K562 (cell line): ENCODE results near the gene KCNMB2. TPM values are rescaled to one million over a fixed set of nuclear protein-coding genes. Genes with fewer than 3 reads are reported as not detected.

Source experiments
- ATAC-seq: fragments of 200-7000 bp; cut with Tn5 transposase; 3 replicates; pipeline ENCODE4 v1.9.1; 2020; ENCODE audit warnings: moderate library complexity
- BruUV-seq: library from RNA; stranded (reverse); fragments of 400-500 nt; replicated peaks from 2 replicates; lab custom pipeline; 2021; lab: Mats Ljungman, UMichigan
- CTCF ChIA-PET: fragments of 300-600 bp; formaldehyde crosslinking; extraction: SDS; loops from one replicate; lab custom pipeline; 2021; ENCODE audit warnings: low intra/inter-chr PET ratio; lab: Yijun Ruan, JAX
- POLR2A ChIA-PET: fragments of 300-600, 350-650 bp; sonication (Branson Sonifier 250); formaldehyde crosslinking; extraction: SDS; loops from one replicate; lab custom pipeline; 2021; ENCODE audit warnings: antibody characterized with exemption, inconsistent platforms; lab: Yijun Ruan, JAX
- DNase-seq, 4 experiments: peaks; one replicate each; pipeline versions ENCODE4 v3.0.0 to v3.0.0-alpha.2; 2011 to 2018; ENCODE audit warnings: low spot score in 3 of 4, mixed read lengths in 3 of 4; ENCODE audit errors: extremely low read depth in 1 of 4
- FAIRE-seq: peaks from 2 replicates; lab custom pipeline; 2011; peaks lifted over from hg19 to GRCh38; lab: Jason Lieb, UNC
- H2AFZ ChIP-seq: 2 replicates; pipeline ENCODE4 v1.6.0; 2011; ENCODE audit warnings: low read depth, low read length, control low read depth, inconsistent platforms
- H3K27ac ChIP-seq: fragments of 200-600 bp; 3 replicates; pipeline ENCODE4 v1.8.0; 2011; ENCODE audit warnings: low read depth, mild to moderate bottlenecking, control low read depth, inconsistent platforms, low read length, moderate library complexity, mixed read lengths; ENCODE audit errors: extremely low read depth
- H3K27me3 ChIP-seq, 2 experiments: fragments of 300-600 bp in 1 of 2; 2 replicates in 1 of 2; 3 replicates in 1 of 2; pipeline versions ENCODE4 v1.6.0 to v1.8.0; 2011; ENCODE audit warnings: inconsistent platforms in 2 of 2, low read length in 2 of 2, mild to moderate bottlenecking in 1 of 2, mixed read lengths in 1 of 2, moderate library complexity in 1 of 2; ENCODE audit not compliant: control insufficient read depth in 2 of 2, insufficient read depth in 2 of 2
- H3K36me3 ChIP-seq: fragments of 300-600 bp; 3 replicates; pipeline ENCODE4 v1.8.0; 2011; ENCODE audit warnings: mild to moderate bottlenecking, low read length, inconsistent platforms; ENCODE audit not compliant: control insufficient read depth, insufficient read depth
- H3K4me1 ChIP-seq, 2 experiments: fragments of 200-600 bp in 1 of 2; replicated peaks in 1 of 2; 2 replicates in 1 of 2; 3 replicates in 1 of 2; pipeline versions ENCODE4 v1.5.1 to v1.8.0; 2011; ENCODE audit warnings: inconsistent platforms in 2 of 2, low read length in 2 of 2, mild to moderate bottlenecking in 1 of 2, mixed read lengths in 1 of 2, moderate library complexity in 1 of 2; ENCODE audit not compliant: control insufficient read depth in 2 of 2, insufficient read depth in 2 of 2
- H3K4me2 ChIP-seq: 2 replicates; pipeline ENCODE4 v1.6.1; 2011; ENCODE audit warnings: low read length, control low read depth, inconsistent platforms, mixed read lengths; ENCODE audit not compliant: insufficient read depth
- H3K4me3 ChIP-seq: fragments of 200-600 bp; sonication (generic), shearing (Covaris generic); 2 replicates; pipeline ENCODE4 v1.5.1; 2016; ENCODE audit warnings: control low read depth, inconsistent platforms
- H3K79me2 ChIP-seq: fragments of 200-600 bp; 3 replicates; pipeline ENCODE4 v1.8.0; 2011; ENCODE audit warnings: low read length, inconsistent platforms; ENCODE audit not compliant: control insufficient read depth, insufficient read depth
- H3K9ac ChIP-seq, 2 experiments: 2 replicates each; pipeline versions ENCODE4 v1.6.0 to v1.6.1; 2011; ENCODE audit warnings: low read depth in 2 of 2, low read length in 2 of 2, control low read depth in 1 of 2, inconsistent platforms in 1 of 2, mild to moderate bottlenecking in 1 of 2, mixed read lengths in 1 of 2; ENCODE audit not compliant: insufficient read depth in 1 of 2
- H3K9me1 ChIP-seq: one replicate; pipeline ENCODE4 v1.6.0; 2011; ENCODE audit warnings: inconsistent platforms, mild to moderate bottlenecking, low read length, moderate library complexity; ENCODE audit not compliant: control insufficient read depth, insufficient read depth
- H3K9me3 ChIP-seq: replicated peaks from 2 replicates; pipeline ENCODE4 v1.5.1; 2011; ENCODE audit warnings: low read depth, low read length, inconsistent platforms; ENCODE audit not compliant: control insufficient read depth, insufficient read depth
- H4K20me1 ChIP-seq: replicated peaks from 2 replicates; pipeline ENCODE4 v1.6.1; 2011; ENCODE audit warnings: low read length, inconsistent platforms, mixed read lengths; ENCODE audit not compliant: control insufficient read depth, insufficient read depth
- BCLAF1 ChIP-seq, 2 experiments: fragments of 450-650 bp in 1 of 2; IDR thresholded peaks; 2 replicates each; pipeline ENCODE4 v1.6.1; 2011 to 2017; ENCODE audit warnings: low read depth in 2 of 2, antibody characterized with exemption in 1 of 2, borderline replicate concordance in 1 of 2, low read length in 1 of 2, mild to moderate bottlenecking in 1 of 2, mixed read lengths in 1 of 2; ENCODE audit not compliant: control insufficient read depth in 1 of 2
- CEBPG ChIP-seq, 3 experiments: fragments of 200-800 bp in 1 of 3; sonication (Bioruptor generic) in 1 of 3; sonication (generic) in 1 of 3; formaldehyde crosslinking in 1 of 3; IDR thresholded peaks in 2 of 3; conservative IDR thresholded peaks in 1 of 3; 2 replicates each; pipeline versions ENCODE4 v1.6.1 to v1.8.0; 2016 to 2022; ENCODE audit warnings: missing compliant biosample characterization in 2 of 3, missing genetic modification characterization in 2 of 3, mild to moderate bottlenecking in 1 of 3, missing genetic modification reagents in 1 of 3
- HOXB6 ChIP-seq: fragments of 250-450 bp; sonication (Bioruptor Pico); IDR thresholded peaks from 2 replicates; pipeline ENCODE4 v1.5.1; 2022; ENCODE audit warnings: mild to moderate bottlenecking, borderline replicate concordance
- NFIX ChIP-seq: fragments of 250-450 bp; sonication (Bioruptor Pico); IDR thresholded peaks from 2 replicates; pipeline ENCODE4 v1.4.0; 2020; ENCODE audit warnings: low read depth, mild to moderate bottlenecking, moderate library complexity
- PYGO2 ChIP-seq: fragments of 450-650 bp; IDR thresholded peaks from 2 replicates; pipeline ENCODE4 v1.6.1; 2016; ENCODE audit warnings: mild to moderate bottlenecking, missing genetic modification characterization, moderate library complexity, missing compliant biosample characterization
- RBM14 ChIP-seq: fragments of 200-400 bp; formaldehyde crosslinking; IDR thresholded peaks from 2 replicates; pipeline ENCODE4 v1.6.1; 2018; ENCODE audit warnings: low read depth, mild to moderate bottlenecking, low read length, moderate library complexity, borderline replicate concordance; ENCODE audit not compliant: insufficient read depth
- ZNF146 ChIP-seq: IDR thresholded peaks from one replicate; pipeline ENCODE4 v1.6.1; 2018; ENCODE audit warnings: missing compliant biosample characterization; ENCODE audit not compliant: unreplicated experiment
- ZSCAN32 ChIP-seq: fragments of 450-650 bp; formaldehyde crosslinking; IDR thresholded peaks from 2 replicates; pipeline ENCODE4 v1.4.0; 2020; ENCODE audit warnings: mild to moderate bottlenecking, moderate library complexity
- WGBS: fragments of 100-300 bp; shearing (Covaris generic); methylation state at CpG from one replicate; pipeline ENCODE4 v1.1.6; 2016; ENCODE audit warnings: low coverage, mixed read lengths; ENCODE audit not compliant: insufficient coverage; ENCODE audit errors: missing lambda C conversion rate; 5-methylcytosine and 5-hydroxymethylcytosine counted together
- in situ Hi-C: fragments of 300-500 bp; cut with MboI; formaldehyde crosslinking; loops from 4 replicates; pipeline ENCODE4 v1.15.0; 2018; ENCODE audit warnings: inconsistent platforms, mixed read lengths
- intact Hi-C: fragments of 100-400 bp; cut with micrococcal nuclease; formaldehyde crosslinking; loops from 2 replicates; pipeline ENCODE4 v1.14.2; 2022
- polyA plus RNA-seq, 8 experiments: library from polyadenylated mRNA; depleted of rRNA in 4 of 8; stranded (reverse) in 5 of 8; unstranded in 3 of 8; fragments of >200 nt; fragmentation: Nextera tagmentation in 2 of 8; fragmentation: Illumina TruSeq in 1 of 8; extraction: Ambion mirVana in 2 of 8; extraction: Trizol in 1 of 8; gene quantifications; 2 replicates each; pipeline versions ENCODE4 v1.2.1 to v1.2.3, GENCODE V29; 2011 to 2014; ENCODE audit warnings: inconsistent platforms in 1 of 8, missing spikeins in 1 of 8
- total RNA-seq, 7 experiments: library from RNA; depleted of rRNA in 6 of 7; stranded (reverse); fragments of >200 nt in 6 of 7; fragmentation: Illumina TruSeq in 2 of 7; extraction: Trizol in 2 of 7; gene quantifications; 2 replicates each; pipeline versions ENCODE4 v1.2.1 to v1.2.3, GENCODE V29; 2011 to 2021; ENCODE audit warnings: low replicate concordance in 1 of 7
- TF ChIP-seq, protein P1 (sequence below): fragments of 450-650 bp; IDR thresholded peaks from 2 replicates; pipeline ENCODE4 v1.6.1; 2016; ENCODE audit warnings: borderline replicate concordance
- TF ChIP-seq, protein P2 (sequence below): sonication (generic); formaldehyde crosslinking; IDR thresholded peaks from 2 replicates; pipeline ENCODE4 v1.8.0; 2022; ENCODE audit warnings: mild to moderate bottlenecking, missing genetic modification reagents, borderline replicate concordance

The KCNMB2 gene
- total and polyA plus RNA-seq, 9 of the 15 experiments (the other 6 are each of a cell fraction or from before 2014, with no cell fraction given) = 0.04 to 0.15 TPM; not detected in 7

- CTCF ChIA-PET = no interaction called here
- POLR2A ChIA-PET = no interaction called here
- TF ChIP-seq PYGO2 (no peak), NFIX (no peak), ZNF146 (CRISPR knock-in tag) (no peak), RBM14 (no peak), ZSCAN32 (CRISPR knock-in tag) (no peak), CEBPG (CRISPR knock-in tag; IDR thresholded peaks at IDR 0.05) (no peak), CEBPG (tag; conservative IDR thresholded peaks at IDR 0.05 in 1 of 2, IDR thresholded peaks at IDR 0.05 in 1 of 2) (no peak), HOXB6 (CRISPR knock-in tag) (no peak), BCLAF1 (IDR thresholded peaks at IDR 0.05; ENCODE audit: borderline replicate concordance in 1 of 2, control insufficient read depth in 1 of 2, low read depth in 2 of 2, low read length in 1 of 2) (no peak)
- TF ChIP-seq, protein P1, sequence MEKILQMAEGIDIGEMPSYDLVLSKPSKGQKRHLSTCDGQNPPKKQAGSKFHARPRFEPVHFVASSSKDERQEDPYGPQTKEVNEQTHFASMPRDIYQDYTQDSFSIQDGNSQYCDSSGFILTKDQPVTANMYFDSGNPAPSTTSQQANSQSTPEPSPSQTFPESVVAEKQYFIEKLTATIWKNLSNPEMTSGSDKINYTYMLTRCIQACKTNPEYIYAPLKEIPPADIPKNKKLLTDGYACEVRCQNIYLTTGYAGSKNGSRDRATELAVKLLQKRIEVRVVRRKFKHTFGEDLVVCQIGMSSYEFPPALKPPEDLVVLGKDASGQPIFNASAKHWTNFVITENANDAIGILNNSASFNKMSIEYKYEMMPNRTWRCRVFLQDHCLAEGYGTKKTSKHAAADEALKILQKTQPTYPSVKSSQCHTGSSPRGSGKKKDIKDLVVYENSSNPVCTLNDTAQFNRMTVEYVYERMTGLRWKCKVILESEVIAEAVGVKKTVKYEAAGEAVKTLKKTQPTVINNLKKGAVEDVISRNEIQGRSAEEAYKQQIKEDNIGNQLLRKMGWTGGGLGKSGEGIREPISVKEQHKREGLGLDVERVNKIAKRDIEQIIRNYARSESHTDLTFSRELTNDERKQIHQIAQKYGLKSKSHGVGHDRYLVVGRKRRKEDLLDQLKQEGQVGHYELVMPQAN = no peak
- TF ChIP-seq, protein P2, sequence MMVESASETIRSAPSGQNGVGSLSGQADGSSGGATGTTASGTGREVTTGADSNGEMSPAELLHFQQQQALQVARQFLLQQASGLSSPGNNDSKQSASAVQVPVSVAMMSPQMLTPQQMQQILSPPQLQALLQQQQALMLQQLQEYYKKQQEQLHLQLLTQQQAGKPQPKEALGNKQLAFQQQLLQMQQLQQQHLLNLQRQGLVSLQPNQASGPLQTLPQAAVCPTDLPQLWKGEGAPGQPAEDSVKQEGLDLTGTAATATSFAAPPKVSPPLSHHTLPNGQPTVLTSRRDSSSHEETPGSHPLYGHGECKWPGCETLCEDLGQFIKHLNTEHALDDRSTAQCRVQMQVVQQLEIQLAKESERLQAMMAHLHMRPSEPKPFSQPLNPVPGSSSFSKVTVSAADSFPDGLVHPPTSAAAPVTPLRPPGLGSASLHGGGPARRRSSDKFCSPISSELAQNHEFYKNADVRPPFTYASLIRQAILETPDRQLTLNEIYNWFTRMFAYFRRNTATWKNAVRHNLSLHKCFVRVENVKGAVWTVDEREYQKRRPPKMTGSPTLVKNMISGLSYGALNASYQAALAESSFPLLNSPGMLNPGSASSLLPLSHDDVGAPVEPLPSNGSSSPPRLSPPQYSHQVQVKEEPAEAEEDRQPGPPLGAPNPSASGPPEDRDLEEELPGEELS = no peak
- Histone ChIP-seq H3K4me3 (no peak overlapping the region), H4K20me1 (no peaks in the 10 kb centered on the region), H3K27ac (no peak overlapping the region), H2AFZ (no peak overlapping the region), H3K9me1 (no peaks in the 10 kb centered on the region), H3K79me2 (no peaks in the 10 kb centered on the region), H3K4me1 (no peaks in the 10 kb centered on the region), H3K36me3 (no peaks in the 10 kb centered on the region), H3K27me3 (no peaks in the 10 kb centered on the region), H3K9ac (no peak overlapping the region), H3K4me2 (no peak overlapping the region), H3K9me3 (no peaks in the 10 kb centered on the region)
- intact Hi-C loops = no loop called here
- WGBS = 0% methylated on average over 4 of the region's 4 CpGs
- DNase-seq = no peak
- BruUV-seq = no TSS peak
- no peak for ATAC-seq
- no peak for FAIRE-seq
- in situ Hi-C loops = no loop called here
Observed at GRCh38 chr3:178646186-178646862, 110.1 kb downstream of the KCNMB2 start.
